Ammon's horn (tissue), 1 donor: Measurements from ENCODE around the gene LRCH4.
A peak's percentile ranks its signal among the peaks of the same experiment; 100 is the strongest.

Source experiments
- DNase-seq: peaks from one replicate; pipeline ENCODE4 v3.0.0-alpha.2; 2016; ENCODE audit warnings: low spot score

LRCH4 gene

GRCh38 chr7:100585511-100586265 lies at the start of gene LRCH4:
LRCH4 (minus strand) TSS chr7:100586129; CDS start chr7:100586100, 29 bp downstream.
- no peak for DNase-seq

GRCh38 chr7:100632951-100633717 lies 47.2 kb upstream of the LRCH4 start:
- no peak for DNase-seq

GRCh38 chr7:100630066-100630465 lies 44.1 kb upstream of the LRCH4 start:
- no peak for DNase-seq

GRCh38 chr7:100629117-100629716 lies 43.3 kb upstream of the LRCH4 start:
- DNase-seq: no peak

- DNase-seq: no peak
Observed at GRCh38 chr7:100627238-100627549, 41.3 kb upstream of the LRCH4 start.

- peak; percentile 73 for DNase-seq
Observed at GRCh38 chr7:100626530-100627237, 40.8 kb upstream of the LRCH4 start.

GRCh38 chr7:100626055-100626454 lies 40.1 kb upstream of the LRCH4 start:
- DNase-seq: no peak

GRCh38 chr7:100623951-100624824 lies 38.3 kb upstream of the LRCH4 start:
- DNase-seq: no peak

- no peak for DNase-seq
Observed at GRCh38 chr7:100621554-100621953, 35.6 kb upstream of the LRCH4 start.

GRCh38 chr7:100620804-100621203 lies 34.9 kb upstream of the LRCH4 start:
- DNase-seq: no peak

GRCh38 chr7:100620239-100620638 lies 34.3 kb upstream of the LRCH4 start:
- no peak for DNase-seq

GRCh38 chr7:100614308-100614861 lies 28.5 kb upstream of the LRCH4 start:
- no peak for DNase-seq

- DNase-seq: no peak
Observed at GRCh38 chr7:100613412-100614175, 27.7 kb upstream of the LRCH4 start.

- DNase-seq: no peak
Observed at GRCh38 chr7:100612730-100613390, 26.9 kb upstream of the LRCH4 start.

GRCh38 chr7:100611983-100612729 lies 26.2 kb upstream of the LRCH4 start, which contains the start of gene MOSPD3:
MOSPD3 (plus strand) TSS chr7:100612540; CDS start chr7:100612792, 252 bp downstream.
- DNase-seq: peak; percentile 100

GRCh38 chr7:100609958-100610357 lies 24.0 kb upstream of the LRCH4 start:
- no peak for DNase-seq

- no peak for DNase-seq
Observed at GRCh38 chr7:100607111-100607510, 21.2 kb upstream of the LRCH4 start.

- DNase-seq: no peak
Observed at GRCh38 chr7:100606313-100606712, 20.4 kb upstream of the LRCH4 start.
